Duodenal mucosa (tissue), 2 donors: Measurements from ENCODE around the gene OTOG.
"Not testable (repeated sequence)": the region's sequence is repeated elsewhere in the genome, so short reads cannot be mapped to it uniquely, and the experiment has no call there.

Experiments used
- H3K27ac ChIP-seq: one replicate; pipeline ENCODE4 v1.7.0; 2013; ENCODE audit warnings: low read depth, low read length
- H3K27me3 ChIP-seq, 2 donors: one replicate each; pipeline ENCODE4 v1.7.0; 2013; ENCODE audit warnings: low read length in 2 of 2, control low read depth in 1 of 2; ENCODE audit not compliant: insufficient read depth in 2 of 2, control insufficient read depth in 1 of 2
- H3K36me3 ChIP-seq, 2 donors: one replicate each; pipeline ENCODE4 v1.7.0; 2013; ENCODE audit warnings: low read length in 2 of 2, control low read depth in 1 of 2; ENCODE audit not compliant: insufficient read depth in 2 of 2, control insufficient read depth in 1 of 2
- H3K4me1 ChIP-seq, 2 donors: one replicate each; pipeline ENCODE4 v1.7.0; 2013; ENCODE audit warnings: low read length in 2 of 2, control low read depth in 1 of 2; ENCODE audit not compliant: insufficient read depth in 2 of 2, control insufficient read depth in 1 of 2
- H3K4me3 ChIP-seq, 2 donors: one replicate each; pipeline ENCODE4 v1.7.0; 2013; ENCODE audit warnings: low read length in 2 of 2, low read depth in 1 of 2
- H3K9ac ChIP-seq, 2 donors: one replicate each; pipeline ENCODE4 v1.7.0; 2013; ENCODE audit warnings: low read length in 2 of 2, low read depth in 1 of 2
- H3K9me3 ChIP-seq, 2 donors: one replicate each; pipeline ENCODE4 v1.7.0; 2013; ENCODE audit warnings: low read length in 2 of 2, control low read depth in 1 of 2; ENCODE audit not compliant: control insufficient read depth in 1 of 2

Gene OTOG

GRCh38 chr11:17609291-17610084, 62.4 kb downstream of the OTOG start:
- H3K4me3 ChIP-seq = no peak overlapping the region
- H3K36me3 ChIP-seq = no peaks in the 10 kb centered on the region
- H3K9ac ChIP-seq = no peak overlapping the region
- H3K4me1 ChIP-seq = no peaks in the 10 kb centered on the region
- no peak overlapping the region for H3K27ac ChIP-seq
- H3K27me3 ChIP-seq = peaks cover 0 to 4% of the 10 kb centered on the region in 2 donors
- no peaks in the 10 kb centered on the region for H3K9me3 ChIP-seq

- peaks cover 0 to 4% of the 10 kb centered on the region in 2 donors for H3K27me3 ChIP-seq
- no peaks in the 10 kb centered on the region for H3K36me3 ChIP-seq
- no peak overlapping the region for H3K9ac ChIP-seq
- no peak overlapping the region for H3K27ac ChIP-seq
- no peaks in the 10 kb centered on the region for H3K4me1 ChIP-seq
- H3K4me3 ChIP-seq = no peak overlapping the region
- no peaks in the 10 kb centered on the region for H3K9me3 ChIP-seq
Observed at GRCh38 chr11:17610085-17610894, 63.2 kb downstream of the OTOG start.

- Histone ChIP-seq H3K27ac (no peak overlapping the region), H3K9me3 (no peaks in the 10 kb centered on the region), H3K4me3 (no peak overlapping the region), H3K27me3 (peaks cover 0 to 4% of the 10 kb centered on the region in 2 donors), H3K36me3 (no peaks in the 10 kb centered on the region), H3K9ac (no peak overlapping the region), H3K4me1 (no peaks in the 10 kb centered on the region)
Observed at GRCh38 chr11:17611049-17611448, 64.0 kb downstream of the OTOG start.

DNA sequence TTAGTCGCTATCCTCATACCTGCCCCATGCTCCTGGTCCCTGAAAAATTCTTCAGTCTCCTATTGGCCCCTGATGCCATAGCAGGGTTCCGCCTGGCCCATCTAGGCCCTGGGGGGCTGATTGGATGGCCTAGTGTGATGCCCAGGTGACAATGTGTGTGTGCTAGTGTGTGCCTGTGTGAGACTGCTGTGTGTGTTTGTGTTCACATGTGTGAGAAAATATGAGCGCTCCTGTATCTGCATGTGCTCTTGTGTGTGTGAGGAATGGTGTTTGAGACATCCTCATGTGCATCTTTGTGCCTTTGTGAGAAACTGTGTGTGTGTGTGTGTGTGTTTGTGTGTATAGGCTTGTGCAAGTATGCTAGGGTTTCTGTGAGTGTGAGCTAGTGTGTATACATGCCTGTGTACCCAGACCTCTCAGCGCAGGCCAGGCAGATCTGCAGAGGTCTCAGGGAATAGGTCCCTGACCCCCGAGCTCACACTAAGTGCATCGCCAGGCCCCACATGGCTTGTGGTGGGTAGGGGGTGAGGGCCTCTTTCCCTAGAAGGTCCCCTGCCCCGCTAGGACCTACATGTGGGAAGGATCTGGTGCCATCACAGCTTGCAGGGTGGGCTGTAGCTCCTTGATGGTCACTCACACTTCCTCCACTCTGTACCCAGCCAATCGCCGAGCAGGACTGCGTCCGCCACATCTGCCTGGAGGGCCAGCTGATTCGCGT, 64.6 kb downstream of the OTOG start:
- H3K27me3 ChIP-seq = peaks cover 0 to 4% of the 10 kb centered on the region in 2 donors
- H3K9ac ChIP-seq = no peak overlapping the region
- no peaks in the 10 kb centered on the region for H3K36me3 ChIP-seq
- no peak overlapping the region for H3K4me3 ChIP-seq
- no peak overlapping the region for H3K27ac ChIP-seq
- H3K9me3 ChIP-seq = no peaks in the 10 kb centered on the region
- H3K4me1 ChIP-seq = no peaks in the 10 kb centered on the region

GRCh38 chr11:17612221-17613188, 65.4 kb downstream of the OTOG start:
- no peaks in the 10 kb centered on the region for H3K4me1 ChIP-seq
- H3K9me3 ChIP-seq = no peaks in the 10 kb centered on the region
- no peaks in the 10 kb centered on the region for H3K36me3 ChIP-seq
- no peak overlapping the region for H3K27ac ChIP-seq
- no peak overlapping the region for H3K4me3 ChIP-seq
- no peak overlapping the region for H3K9ac ChIP-seq
- peaks cover 0 to 4% of the 10 kb centered on the region in 2 donors for H3K27me3 ChIP-seq

DNA sequence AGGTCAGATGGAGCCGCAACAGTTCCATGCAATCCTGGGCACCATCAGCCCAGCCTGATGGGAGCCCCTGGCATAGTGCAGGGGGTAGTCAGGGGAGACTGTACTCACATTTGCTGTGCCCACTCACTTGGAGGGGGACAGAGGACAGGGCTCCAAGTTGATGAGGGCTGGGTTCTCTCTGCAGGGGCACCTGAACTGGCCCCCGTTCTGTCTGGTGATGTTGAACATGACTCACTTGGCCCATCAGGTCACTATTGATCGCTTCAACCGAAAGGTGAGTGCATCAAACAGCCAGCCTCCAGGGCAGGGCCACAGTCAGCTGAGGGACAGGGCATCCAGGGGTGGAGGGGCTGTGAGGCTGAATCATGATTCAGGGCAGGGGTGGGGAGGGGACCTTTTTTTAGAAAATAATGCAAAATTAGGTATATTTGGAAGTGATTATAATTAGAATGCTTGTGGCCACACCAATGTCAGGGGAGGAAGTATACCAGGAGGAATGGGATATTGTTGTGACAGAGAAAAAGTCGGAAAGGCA, 66.4 kb downstream of the OTOG start:
- H3K27me3 ChIP-seq = peaks cover 0 to 4% of the 10 kb centered on the region in 2 donors
- H3K4me3 ChIP-seq = no peak overlapping the region
- no peaks in the 10 kb centered on the region for H3K36me3 ChIP-seq
- no peak overlapping the region for H3K27ac ChIP-seq
- H3K4me1 ChIP-seq = no peaks in the 10 kb centered on the region
- H3K9me3 ChIP-seq = no peaks in the 10 kb centered on the region
- no peak overlapping the region for H3K9ac ChIP-seq

- Histone ChIP-seq H3K9ac (no peak overlapping the region), H3K36me3 (no peaks in the 10 kb centered on the region), H3K9me3 (no peaks in the 10 kb centered on the region), H3K4me3 (no peak overlapping the region), H3K27ac (no peak overlapping the region), H3K4me1 (no peaks in the 10 kb centered on the region), H3K27me3 (peaks cover 0 to 4% of the 10 kb centered on the region in 2 donors)
Observed at GRCh38 chr11:17613983-17614382, 66.9 kb downstream of the OTOG start.

DNA sequence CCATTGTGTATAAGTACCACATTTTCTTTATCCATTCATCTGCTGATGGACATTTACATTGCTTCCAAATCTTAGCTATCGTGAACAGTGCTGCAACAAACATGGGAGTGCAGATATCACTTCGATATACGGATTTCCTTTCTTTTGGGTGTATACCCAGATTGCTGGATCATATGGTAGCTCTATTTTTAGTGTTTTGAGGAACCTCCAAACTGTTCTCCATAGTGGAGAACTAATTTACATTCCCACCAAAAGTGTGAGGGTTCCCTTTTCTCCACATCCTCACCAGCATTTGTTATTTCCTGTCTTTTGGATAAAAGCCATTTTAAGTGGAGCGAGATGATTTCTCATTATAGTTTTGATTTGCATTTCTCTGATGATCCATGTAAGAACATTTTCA, 75.7 kb downstream of the OTOG start:
- not testable (repeated sequence) for H3K4me3 ChIP-seq, H3K27me3 ChIP-seq, H3K36me3 ChIP-seq, H3K9ac ChIP-seq, H3K27ac ChIP-seq, H3K4me1 ChIP-seq
- peaks cover 0 to 12% of the 10 kb centered on the region in 2 donors for H3K9me3 ChIP-seq

GRCh38 chr11:17629113-17629512, 82.1 kb downstream of the OTOG start:
- Histone ChIP-seq H3K27me3 (peaks cover 0 to 8% of the 10 kb centered on the region in 2 donors), H3K4me3 (no peak overlapping the region), H3K36me3 (no peaks in the 10 kb centered on the region), H3K9me3 (no peaks in the 10 kb centered on the region), H3K4me1 (no peaks in the 10 kb centered on the region), H3K27ac (no peak overlapping the region), H3K9ac (no peak overlapping the region)
